ENCODE measurements around the gene FAM168B. TPM values are rescaled to one million over a fixed set of nuclear protein-coding genes. Genes with fewer than 3 reads are reported as not detected.
A peak's percentile ranks its signal among the peaks of the same experiment; 100 is the strongest.

Gene FAM168B
- total and polyA plus RNA-seq, 10 of the 15 experiments (the other 5 are each of a cell fraction or from before 2014, with no cell fraction given): 3.5 to 77.3 (median 45.9) TPM

- TF ChIP-seq MYB (IDR thresholded peaks at IDR 0.05; ENCODE audit: borderline replicate concordance, low read depth, low read length) (peak; percentile 54; the same call in 1 of the 2 replicates), EGR1 (IDR thresholded peaks at IDR 0.05; ENCODE audit: borderline replicate concordance in 1 of 2, low read depth in 2 of 2, low read length in 2 of 2) (no peak), PRDM15 (CRISPR knock-in tag; IDR thresholded peaks at IDR 0.05) (no peak), ZBTB33 (IDR thresholded peaks at IDR 0.05) (no peak), CREB1 (IDR thresholded peaks at IDR 0.05; ENCODE audit: low read depth) (peak; percentile 86), RBBP5 (conservative IDR thresholded peaks at IDR 0.05) (no peak), NR2C2 (IDR thresholded peaks at IDR 0.05; ENCODE audit: borderline replicate concordance, control insufficient read depth, insufficient read length, low read depth) (no peak), E4F1 (IDR thresholded peaks at IDR 0.05; ENCODE audit: borderline replicate concordance, partially characterized antibody) (no peak), SMAD1 (IDR thresholded peaks at IDR 0.05; ENCODE audit: low read depth, partially characterized antibody) (no peak), BCLAF1 (IDR thresholded peaks at IDR 0.05) (no peak), SPI1 (IDR thresholded peaks at IDR 0.05; ENCODE audit: borderline replicate concordance, insufficient read depth, low read depth, low read length) (no peak), SMAD5 (IDR thresholded peaks at IDR 0.05; ENCODE audit: low read depth) (no peak), NR2C1 (IDR thresholded peaks at IDR 0.05) (no peak), IRF4 (IDR thresholded peaks at IDR 0.05; ENCODE audit: low read depth, low read length) (no peak), RELA (IDR thresholded peaks at IDR 0.05; ENCODE audit: borderline replicate concordance, partially characterized antibody) (no peak), CREM (IDR thresholded peaks at IDR 0.05; ENCODE audit: low read depth) (peak; percentile 85), NR2F1 (conservative IDR thresholded peaks at IDR 0.05) (no peak), SREBF1 (IDR thresholded peaks at IDR 0.05; ENCODE audit: low read length) (no peak), EED (IDR thresholded peaks at IDR 0.05; ENCODE audit: low read depth) (no peak)
Observed at GRCh38 chr2:131105156-131105949, 12.1 kb upstream of the FAM168B start, which contains the start of gene PLEKHB2 (continued).
